Retinal pigment epithelial cell (primary cell): ENCODE results near the gene GRIP2.

Experiments used
- DNase-seq: peaks from one replicate; pipeline ENCODE4 v3.0.0-alpha.2; 2010; ENCODE audit warnings: low read depth
- H3K4me3 ChIP-seq: 2 replicates; pipeline ENCODE4 v1.5.1; 2011; ENCODE audit warnings: mild to moderate bottlenecking, low read length, control low read depth, moderate library complexity
- TF ChIP-seq, protein P1 (sequence below): conservative IDR thresholded peaks from 2 replicates; pipeline ENCODE4 v1.5.1; 2011; ENCODE audit warnings: low read depth, low read length, control low read depth, inconsistent platforms

Gene GRIP2

GRCh38 chr3:14439501-14440167 lies 100.5 kb downstream of the GRIP2 start:
- H3K4me3 ChIP-seq, result no peak overlapping the region
- TF ChIP-seq, protein P1, sequence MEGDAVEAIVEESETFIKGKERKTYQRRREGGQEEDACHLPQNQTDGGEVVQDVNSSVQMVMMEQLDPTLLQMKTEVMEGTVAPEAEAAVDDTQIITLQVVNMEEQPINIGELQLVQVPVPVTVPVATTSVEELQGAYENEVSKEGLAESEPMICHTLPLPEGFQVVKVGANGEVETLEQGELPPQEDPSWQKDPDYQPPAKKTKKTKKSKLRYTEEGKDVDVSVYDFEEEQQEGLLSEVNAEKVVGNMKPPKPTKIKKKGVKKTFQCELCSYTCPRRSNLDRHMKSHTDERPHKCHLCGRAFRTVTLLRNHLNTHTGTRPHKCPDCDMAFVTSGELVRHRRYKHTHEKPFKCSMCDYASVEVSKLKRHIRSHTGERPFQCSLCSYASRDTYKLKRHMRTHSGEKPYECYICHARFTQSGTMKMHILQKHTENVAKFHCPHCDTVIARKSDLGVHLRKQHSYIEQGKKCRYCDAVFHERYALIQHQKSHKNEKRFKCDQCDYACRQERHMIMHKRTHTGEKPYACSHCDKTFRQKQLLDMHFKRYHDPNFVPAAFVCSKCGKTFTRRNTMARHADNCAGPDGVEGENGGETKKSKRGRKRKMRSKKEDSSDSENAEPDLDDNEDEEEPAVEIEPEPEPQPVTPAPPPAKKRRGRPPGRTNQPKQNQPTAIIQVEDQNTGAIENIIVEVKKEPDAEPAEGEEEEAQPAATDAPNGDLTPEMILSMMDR, result no peak
- no peak for DNase-seq
